Left ventricle myocardium inferior (tissue), 1 donor: ENCODE measurements around the gene HIVEP2. TPM values are rescaled to one million over a fixed set of nuclear protein-coding genes. Genes with fewer than 3 reads are reported as not detected.

ENCODE experiments used
- DNase-seq: peaks from one replicate; pipeline ENCODE4 v3.0.0-alpha.2; 2020
- H3K27ac ChIP-seq: fragments of 200-600 bp; replicated peaks from 2 replicates; pipeline ENCODE4 v1.8.0; 2021
- H3K27me3 ChIP-seq: fragments of 200-600 bp; 2 replicates; pipeline ENCODE4 v1.8.0; 2021; ENCODE audit warnings: low read depth
- H3K36me3 ChIP-seq: fragments of 200-600 bp; 2 replicates; pipeline ENCODE4 v1.8.0; 2021
- H3K4me1 ChIP-seq: fragments of 200-600 bp; 2 replicates; pipeline ENCODE4 v1.8.0; 2021
- H3K4me3 ChIP-seq: fragments of 200-600 bp; 2 replicates; pipeline ENCODE4 v1.8.0; 2021; ENCODE audit warnings: mild to moderate bottlenecking, moderate library complexity
- H3K9me3 ChIP-seq: fragments of 200-600 bp; replicated peaks from 2 replicates; pipeline ENCODE4 v1.8.0; 2021
- intact Hi-C: fragments of 100-400 bp; cut with micrococcal nuclease; formaldehyde crosslinking; loops from one replicate; pipeline ENCODE4 v1.11.0; 2022
- total RNA-seq: library from RNA; stranded (reverse); fragmentation: NEBNext Ultra II Directional; extraction: Animal tissue kit (Norgen Biotek cat#: 25700); gene quantifications from one replicate; pipeline ENCODE4 v1.2.1, GENCODE V29; 2021
- TF ChIP-seq, protein P1 (sequence below): fragments of 200-600 bp; IDR thresholded peaks from 2 replicates; pipeline ENCODE4 v1.8.0; 2021; ENCODE audit warnings: antibody characterized with exemption, mild to moderate bottlenecking, borderline replicate concordance
- donor health status: DM: no; HTN: yes; CAD: no; lungs with severe emphysema.

Gene HIVEP2
- total RNA-seq, 1 donor from 2014 or later: 16.2 TPM

DNA sequence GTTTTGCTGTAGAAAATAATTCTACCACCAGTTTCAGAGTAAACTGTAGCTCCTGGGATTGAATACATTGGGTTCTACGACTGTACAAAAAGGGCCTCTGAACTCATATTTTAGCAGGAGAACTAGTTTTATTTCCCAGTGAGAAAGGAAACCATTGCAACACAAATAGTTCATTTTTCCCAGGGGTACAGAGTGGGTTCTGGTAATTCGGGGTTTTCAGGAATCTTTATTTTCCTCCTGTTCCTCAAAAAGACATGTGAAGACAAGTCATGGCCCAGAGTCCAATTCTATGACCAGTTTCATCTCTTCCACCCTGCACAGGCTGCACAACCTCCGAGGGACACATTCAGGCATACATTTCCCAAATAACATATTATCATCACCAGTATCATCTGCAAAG lies 222.1 kb downstream of the HIVEP2 start:
- peaks cover 22% of the 10 kb centered on the region for H3K9me3 ChIP-seq

DNA sequence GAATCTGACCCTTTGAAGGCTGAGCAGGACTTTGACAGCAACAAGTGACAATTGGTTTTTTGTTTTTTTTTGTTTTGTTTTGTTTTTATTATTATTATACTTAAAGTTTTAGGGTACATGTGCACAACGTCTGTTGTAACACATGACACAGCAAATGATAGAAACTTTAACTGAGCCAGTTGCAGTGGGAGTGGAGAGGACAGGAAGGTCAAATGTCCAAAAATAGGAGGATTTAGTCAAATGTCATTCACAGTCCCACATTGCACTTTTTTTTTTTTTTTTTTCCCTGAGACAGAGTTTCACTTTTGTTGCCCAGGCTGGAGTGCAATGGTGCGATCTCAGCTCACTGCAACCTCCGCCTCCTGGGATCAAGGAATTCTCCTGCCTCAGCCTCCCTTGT lies 223.0 kb downstream of the HIVEP2 start:
- Histone ChIP-seq H3K27me3 (no peaks in the 10 kb centered on the region), H3K9me3 (peaks cover 23% of the 10 kb centered on the region), H3K27ac (no peak overlapping the region), H3K36me3 (no peaks in the 10 kb centered on the region), H3K4me1 (peaks cover 9% of the 10 kb centered on the region), H3K4me3 (no peak overlapping the region)
- DNase-seq: no peak
- intact Hi-C loops: no loop called here
- TF ChIP-seq, protein P1, sequence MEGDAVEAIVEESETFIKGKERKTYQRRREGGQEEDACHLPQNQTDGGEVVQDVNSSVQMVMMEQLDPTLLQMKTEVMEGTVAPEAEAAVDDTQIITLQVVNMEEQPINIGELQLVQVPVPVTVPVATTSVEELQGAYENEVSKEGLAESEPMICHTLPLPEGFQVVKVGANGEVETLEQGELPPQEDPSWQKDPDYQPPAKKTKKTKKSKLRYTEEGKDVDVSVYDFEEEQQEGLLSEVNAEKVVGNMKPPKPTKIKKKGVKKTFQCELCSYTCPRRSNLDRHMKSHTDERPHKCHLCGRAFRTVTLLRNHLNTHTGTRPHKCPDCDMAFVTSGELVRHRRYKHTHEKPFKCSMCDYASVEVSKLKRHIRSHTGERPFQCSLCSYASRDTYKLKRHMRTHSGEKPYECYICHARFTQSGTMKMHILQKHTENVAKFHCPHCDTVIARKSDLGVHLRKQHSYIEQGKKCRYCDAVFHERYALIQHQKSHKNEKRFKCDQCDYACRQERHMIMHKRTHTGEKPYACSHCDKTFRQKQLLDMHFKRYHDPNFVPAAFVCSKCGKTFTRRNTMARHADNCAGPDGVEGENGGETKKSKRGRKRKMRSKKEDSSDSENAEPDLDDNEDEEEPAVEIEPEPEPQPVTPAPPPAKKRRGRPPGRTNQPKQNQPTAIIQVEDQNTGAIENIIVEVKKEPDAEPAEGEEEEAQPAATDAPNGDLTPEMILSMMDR: no peak

More for the DNA sequence above, 222.1 kb downstream of the HIVEP2 start:
- Histone ChIP-seq H3K27me3 (no peaks in the 10 kb centered on the region), H3K4me1 (peaks cover 10% of the 10 kb centered on the region), H3K27ac (no peak overlapping the region), H3K36me3 (no peaks in the 10 kb centered on the region), H3K4me3 (no peak overlapping the region)
- DNase-seq: no peak
- TF ChIP-seq, protein P1: no peak
- intact Hi-C loops: no loop called here

DNA sequence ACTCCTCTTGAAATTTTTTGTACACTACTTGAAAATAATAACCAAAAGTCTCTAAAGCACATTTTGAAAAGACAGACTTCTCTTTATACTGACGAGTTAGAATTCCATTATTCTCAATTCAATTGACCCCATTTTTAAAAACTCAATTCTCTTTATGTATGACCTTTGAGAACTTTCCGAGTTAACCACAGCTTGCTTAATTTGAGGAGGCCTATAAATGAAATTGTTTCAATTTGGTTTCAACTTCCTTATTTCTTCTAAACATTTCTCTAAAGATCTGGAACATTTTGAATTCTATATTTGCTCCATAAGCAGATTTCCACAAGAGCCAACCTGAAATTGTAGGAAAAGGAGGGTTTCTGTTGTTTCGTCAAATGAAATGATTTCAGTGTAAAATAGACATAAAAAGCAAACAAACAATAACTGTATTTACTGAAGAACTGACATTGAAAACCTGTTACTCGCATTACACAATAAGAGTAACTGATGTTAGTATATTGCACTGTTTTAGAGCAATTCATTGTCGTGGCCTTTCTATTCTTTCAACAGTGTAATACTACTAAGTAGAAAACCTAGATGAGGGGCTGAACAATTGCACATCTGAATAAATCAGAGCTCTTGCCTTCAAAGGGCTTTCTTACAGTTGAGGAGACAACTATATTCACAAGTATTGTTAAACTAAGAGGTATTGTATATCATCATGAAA lies 223.6 kb downstream of the HIVEP2 start:
- no peak overlapping the region for H3K27ac ChIP-seq
- DNase-seq: no peak
- TF ChIP-seq, protein P1: no peak
- intact Hi-C loops: no loop called here
- H3K4me1 ChIP-seq: peaks cover 9% of the 10 kb centered on the region
- no peaks in the 10 kb centered on the region for H3K36me3 ChIP-seq
- H3K4me3 ChIP-seq: no peak overlapping the region
- no peaks in the 10 kb centered on the region for H3K27me3 ChIP-seq
- peaks cover 23% of the 10 kb centered on the region for H3K9me3 ChIP-seq

DNA sequence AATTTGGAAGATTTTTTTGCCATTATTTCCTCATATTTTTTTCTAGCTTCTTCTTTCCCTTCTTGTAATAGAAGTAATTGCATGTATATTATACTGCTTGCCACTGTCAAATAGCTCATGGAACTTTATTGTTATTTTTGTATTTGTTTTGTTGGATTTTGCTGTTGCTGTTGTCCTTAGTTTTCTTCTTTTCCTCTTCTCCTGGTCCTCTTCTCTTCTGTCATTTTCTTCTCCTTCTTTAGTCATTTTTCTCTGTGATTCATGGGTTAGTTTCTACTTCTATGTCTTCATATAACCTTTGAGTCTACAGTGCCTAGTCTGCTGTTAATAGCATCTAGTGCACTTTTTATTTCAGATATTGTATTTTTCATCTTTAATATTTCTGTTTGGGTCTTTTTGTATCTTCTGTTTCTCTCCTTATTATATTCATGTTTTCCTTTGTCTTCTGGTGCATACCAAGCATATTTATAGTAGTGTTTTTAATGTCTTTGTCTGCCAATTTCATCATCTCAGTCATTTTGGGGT lies 226.2 kb downstream of the HIVEP2 start:
- H3K36me3 ChIP-seq: no peaks in the 10 kb centered on the region
- H3K27me3 ChIP-seq: no peaks in the 10 kb centered on the region
- peaks cover 9% of the 10 kb centered on the region for H3K4me1 ChIP-seq
- TF ChIP-seq, protein P1: no peak
- H3K9me3 ChIP-seq: peaks cover 23% of the 10 kb centered on the region
- intact Hi-C loops: no loop called here
- DNase-seq: no peak
- no peak overlapping the region for H3K27ac ChIP-seq
- H3K4me3 ChIP-seq: no peak overlapping the region

DNA sequence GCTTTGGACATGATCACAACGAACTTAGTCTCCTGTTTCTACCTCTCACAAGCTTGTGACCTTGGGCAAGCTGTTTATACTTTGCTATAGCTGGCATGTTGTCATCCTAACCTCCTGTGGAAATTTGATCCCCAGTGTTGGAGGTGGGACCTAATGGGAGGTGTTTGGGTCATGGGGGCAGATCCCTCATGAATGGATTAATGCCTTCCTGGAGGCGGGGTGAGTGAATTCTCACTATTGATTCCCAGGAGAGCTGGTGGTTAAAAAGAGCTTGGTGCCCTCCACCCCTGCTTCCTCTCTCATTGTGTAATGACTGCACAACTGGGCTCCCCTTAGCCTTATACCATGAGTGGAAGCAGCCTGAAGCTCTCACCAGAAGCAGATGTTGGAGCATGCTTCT lies 228.9 kb downstream of the HIVEP2 start:
- intact Hi-C loops: no loop called here
- Histone ChIP-seq H3K27me3 (no peaks in the 10 kb centered on the region), H3K4me1 (no peaks in the 10 kb centered on the region), H3K9me3 (peaks cover 23% of the 10 kb centered on the region), H3K36me3 (no peaks in the 10 kb centered on the region), H3K4me3 (no peak overlapping the region), H3K27ac (no peak overlapping the region)
- DNase-seq: no peak
- TF ChIP-seq, protein P1: no peak
